HCT116 (cell line): ENCODE measurements around the gene VASN. TPM values are rescaled to one million over a fixed set of nuclear protein-coding genes. Genes with fewer than 3 reads are reported as not detected.

Source experiments
- ATAC-seq: fragments of 200-7000 bp; cut with Tn5 transposase; 2 replicates; pipeline ENCODE4 v1.9.1; 2020; ENCODE audit warnings: mild to moderate bottlenecking, moderate library complexity
- BruUV-seq: library from RNA; stranded (reverse); fragments of 400-500 nt; replicated peaks from 2 replicates; lab custom pipeline; 2021; lab: Mats Ljungman, UMichigan
- CTCF ChIA-PET: fragments of 300-600 bp; sonication (Branson Sonifier 250); formaldehyde crosslinking; loops from one replicate; lab custom pipeline; 2021; ENCODE audit warnings: antibody characterized with exemption; lab: Charles Lee
- POLR2A ChIA-PET: fragments of 300-600, 350-600 bp; sonication (Branson Sonifier 250); formaldehyde crosslinking; loops from one replicate; lab custom pipeline; 2021; ENCODE audit warnings: antibody characterized with exemption; lab: Charles Lee
- RAD21 ChIA-PET, 2 experiments: fragments of 300-600 bp; sonication (Branson Sonifier 250); formaldehyde crosslinking; loops; one replicate each; lab custom pipeline; 2023; ENCODE audit warnings: low total read pairs in 2 of 2; ENCODE audit not compliant: uncharacterized antibody in 2 of 2, unreplicated experiment in 2 of 2, low non-redundant PET in 1 of 2; lab: Charles Lee
- DNase-seq: peaks from one replicate; pipeline ENCODE4 v3.0.0-alpha.2; 2010; ENCODE audit warnings: low read depth, low spot score
- H2AFZ ChIP-seq: fragments of 200-600 bp; shearing (Covaris generic), sonication (generic); 2 replicates; pipeline ENCODE4 v1.6.1; 2017; ENCODE audit warnings: low read depth, mixed run types, mixed read lengths, antibody characterized with exemption, low read length; ENCODE audit not compliant: poor library complexity, severe bottlenecking
- H3K27ac ChIP-seq: 2 replicates; pipeline ENCODE4 v1.5.1; 2012; ENCODE audit warnings: low read depth, low read length
- H3K27me3 ChIP-seq: fragments of 200-600 bp; sonication (generic); 2 replicates; pipeline ENCODE4 v1.6.1; 2016; ENCODE audit warnings: mixed run types, low read length, mixed read lengths; ENCODE audit not compliant: insufficient read depth
- H3K36me3 ChIP-seq, 2 experiments: fragments of 200-500 bp in 1 of 2; fragments of 200-600 bp in 1 of 2; sonication (Bioruptor generic) in 1 of 2; sonication (generic) in 1 of 2; 2 replicates each; pipeline versions ENCODE4 v1.5.1 to v1.6.1; 2014 to 2016; ENCODE audit warnings: low read length in 2 of 2, inconsistent platforms in 1 of 2, mixed read lengths in 1 of 2, mixed run types in 1 of 2; ENCODE audit not compliant: insufficient read depth in 2 of 2, control insufficient read depth in 1 of 2
- H3K4me1 ChIP-seq, 2 experiments: fragments of 200-600 bp in 1 of 2; sonication (generic) in 1 of 2; 2 replicates each; pipeline versions ENCODE4 v1.5.1 to v1.6.1; 2012 to 2017; ENCODE audit warnings: low read length in 2 of 2, inconsistent platforms in 1 of 2, mild to moderate bottlenecking in 1 of 2, mixed read lengths in 1 of 2, mixed run types in 1 of 2, moderate library complexity in 1 of 2; ENCODE audit not compliant: insufficient read depth in 2 of 2, control insufficient read depth in 1 of 2
- H3K4me2 ChIP-seq: fragments of 200-600 bp; sonication (generic); 2 replicates; pipeline ENCODE4 v1.6.1; 2017; ENCODE audit warnings: mixed run types, low read length, mixed read lengths
- H3K4me3 ChIP-seq, 2 experiments: fragments of 200-600 bp in 1 of 2; sonication (generic) in 1 of 2; replicated peaks in 1 of 2; 2 replicates each; pipeline ENCODE4 v1.5.1; 2011 to 2016; ENCODE audit warnings: low read length in 2 of 2, control low read depth in 1 of 2, low read depth in 1 of 2, mild to moderate bottlenecking in 1 of 2, mixed read lengths in 1 of 2, mixed run types in 1 of 2
- H3K79me2 ChIP-seq: fragments of 200-600 bp; sonication (generic); 2 replicates; pipeline ENCODE4 v1.6.1; 2017; ENCODE audit warnings: mild to moderate bottlenecking, mixed run types, low read length, moderate library complexity, mixed read lengths; ENCODE audit not compliant: insufficient read depth
- H3K9ac ChIP-seq: fragments of 200-600 bp; sonication (generic); 2 replicates; pipeline ENCODE4 v1.6.1; 2016; ENCODE audit warnings: low read length, mixed read lengths
- H3K9me2 ChIP-seq: fragments of 200-600 bp; sonication (generic), shearing (Covaris generic); 2 replicates; pipeline ENCODE4 v1.6.1; 2017; ENCODE audit warnings: mixed run types, mild to moderate bottlenecking, moderate library complexity; ENCODE audit not compliant: insufficient read depth
- H3K9me3 ChIP-seq, 2 experiments: fragments of 200-500 bp in 1 of 2; fragments of 200-600 bp in 1 of 2; sonication (Bioruptor generic) in 1 of 2; sonication (generic) in 1 of 2; 2 replicates each; pipeline ENCODE4 v1.6.1; 2014 to 2017; ENCODE audit warnings: low read length in 2 of 2, mixed read lengths in 2 of 2, inconsistent platforms in 1 of 2, low read depth in 1 of 2, mild to moderate bottlenecking in 1 of 2, mixed run types in 1 of 2, moderate library complexity in 1 of 2; ENCODE audit not compliant: control insufficient read depth in 1 of 2, insufficient read depth in 1 of 2
- H4K20me1 ChIP-seq: fragments of 200-600 bp; sonication (generic), shearing (Covaris generic); 2 replicates; pipeline ENCODE4 v1.6.1; 2017; ENCODE audit warnings: mixed run types, mild to moderate bottlenecking, moderate library complexity; ENCODE audit not compliant: insufficient read depth
- EGR1 ChIP-seq: IDR thresholded peaks from 2 replicates; pipeline ENCODE4 v1.6.1; 2012; ENCODE audit warnings: low read depth
- ELF1 ChIP-seq: IDR thresholded peaks from 2 replicates; pipeline ENCODE4 v1.6.1; 2012; ENCODE audit warnings: low read depth, borderline replicate concordance
- EZH2 ChIP-seq: fragments of 200-600 bp; sonication (generic); IDR thresholded peaks from 2 replicates; pipeline ENCODE4 v1.6.1; 2017; ENCODE audit warnings: antibody characterized with exemption, mixed run types
- EZH2phosphoT487 ChIP-seq: fragments of 200-600 bp; IDR thresholded peaks from 2 replicates; pipeline ENCODE4 v1.6.1; 2018; ENCODE audit warnings: antibody characterized with exemption, borderline replicate concordance
- FOSL1 ChIP-seq: IDR thresholded peaks from 2 replicates; pipeline ENCODE4 v1.6.1; 2012; ENCODE audit warnings: low read depth
- JUND ChIP-seq: IDR thresholded peaks from 2 replicates; pipeline ENCODE4 v1.6.1; 2012
- POLR2A ChIP-seq: IDR thresholded peaks from 2 replicates; pipeline ENCODE4 v1.7.0; 2011; ENCODE audit warnings: borderline replicate concordance; ENCODE audit not compliant: insufficient read depth, insufficient read length; ENCODE audit errors: extremely low read depth
- POLR2AphosphoS5 ChIP-seq: IDR thresholded peaks from 2 replicates; pipeline ENCODE4 v1.6.1; 2011; ENCODE audit warnings: mild to moderate bottlenecking, low read depth, low read length, moderate library complexity
- RAD21 ChIP-seq: IDR thresholded peaks from 2 replicates; pipeline ENCODE4 v1.6.1; 2012; ENCODE audit warnings: low read depth, mild to moderate bottlenecking
- SIN3A ChIP-seq: IDR thresholded peaks from 2 replicates; pipeline ENCODE4 v1.6.1; 2012; ENCODE audit warnings: low read depth
- SP1 ChIP-seq: IDR thresholded peaks from 2 replicates; pipeline ENCODE4 v1.6.1; 2012; ENCODE audit warnings: low read depth
- TCF7L2 ChIP-seq: IDR thresholded peaks from 2 replicates; pipeline ENCODE4 v1.7.0; 2011; ENCODE audit warnings: borderline replicate concordance, inconsistent platforms; ENCODE audit not compliant: insufficient read depth, insufficient read length; ENCODE audit errors: extremely low read depth
- YY1 ChIP-seq: IDR thresholded peaks from 2 replicates; pipeline ENCODE4 v1.6.1; 2011; ENCODE audit warnings: low read length, low read depth, moderate library complexity, mild to moderate bottlenecking; ENCODE audit not compliant: insufficient replicate concordance; ENCODE audit errors: extremely low read depth
- ZFX ChIP-seq: fragments of 450-650 bp; IDR thresholded peaks from 2 replicates; pipeline ENCODE4 v1.6.1; 2017
- intact Hi-C: fragments of 100-400 bp; cut with micrococcal nuclease; formaldehyde crosslinking; loops from 2 replicates; pipeline ENCODE4 v1.10.0; 2022
- total RNA-seq: library from RNA; stranded (reverse); gene quantifications from one replicate; pipeline ENCODE4 v1.2.1, GENCODE V29; 2021; ENCODE audit not compliant: unreplicated experiment
- TF ChIP-seq, protein P1 (sequence below): IDR thresholded peaks from 2 replicates; pipeline ENCODE4 v1.6.1; 2012
- TF ChIP-seq, protein P2 (sequence below): IDR thresholded peaks from 2 replicates; pipeline ENCODE4 v1.6.1; 2011; ENCODE audit warnings: mild to moderate bottlenecking, low read length, moderate library complexity; ENCODE audit not compliant: insufficient replicate concordance; ENCODE audit errors: extremely low read depth

Gene VASN
- total RNA-seq, 1 experiment from 2014 or later: 6.3 TPM

DNA sequence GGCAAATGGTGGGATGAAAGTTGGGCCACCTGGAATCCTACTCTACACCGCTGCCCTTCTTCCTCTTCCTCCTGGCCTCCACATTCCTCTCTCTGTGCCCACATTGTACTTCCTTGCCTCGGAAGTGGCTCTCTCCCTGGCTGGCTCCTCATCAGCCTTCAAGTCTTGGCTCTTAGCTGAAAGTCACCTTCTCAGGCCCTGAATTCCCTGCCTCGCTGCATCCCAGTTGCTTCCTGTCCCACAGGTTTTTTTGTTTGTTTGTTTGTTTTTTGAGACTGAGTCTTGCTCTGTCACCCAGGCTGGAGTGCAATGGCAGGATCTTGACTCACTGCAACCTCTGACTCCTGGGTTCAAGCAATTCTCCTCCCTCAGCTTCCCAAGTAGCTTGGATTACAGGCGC, 18.0 kb upstream of the VASN start:
- CTCF ChIA-PET: no interaction called here
- Histone ChIP-seq H3K27me3 (no peaks in the 10 kb centered on the region), H3K36me3 (peaks cover 0 to 5% of the 10 kb centered on the region in 2 experiments; a peak in 2 of 4 replicates), H3K4me3 (no peak overlapping the region), H3K9me3 (no peaks in the 10 kb centered on the region), H3K4me2 (no peak overlapping the region), H4K20me1 (no peaks in the 10 kb centered on the region), H3K9me2 (no peaks in the 10 kb centered on the region)
- intact Hi-C loops: no loop called here
- POLR2A ChIA-PET: no interaction called here
- BruUV-seq: no TSS peak
- no peak for DNase-seq
- ATAC-seq: no peak
- TF ChIP-seq SIN3A (no peak), POLR2AphosphoS5 (no peak), SP1 (no peak), ELF1 (no peak), RAD21 (no peak)
- TF ChIP-seq, all 23 proteins: peak for 0
- Histone ChIP-seq H3K4me1 (peaks cover 7 to 19% of the 10 kb centered on the region in 2 experiments), H3K27ac (no peak overlapping the region), H2AFZ (no peak overlapping the region), H3K79me2 (peaks cover 24% of the 10 kb centered on the region), H3K9ac (no peak overlapping the region)
- RAD21 ChIA-PET: no interaction called here

DNA sequence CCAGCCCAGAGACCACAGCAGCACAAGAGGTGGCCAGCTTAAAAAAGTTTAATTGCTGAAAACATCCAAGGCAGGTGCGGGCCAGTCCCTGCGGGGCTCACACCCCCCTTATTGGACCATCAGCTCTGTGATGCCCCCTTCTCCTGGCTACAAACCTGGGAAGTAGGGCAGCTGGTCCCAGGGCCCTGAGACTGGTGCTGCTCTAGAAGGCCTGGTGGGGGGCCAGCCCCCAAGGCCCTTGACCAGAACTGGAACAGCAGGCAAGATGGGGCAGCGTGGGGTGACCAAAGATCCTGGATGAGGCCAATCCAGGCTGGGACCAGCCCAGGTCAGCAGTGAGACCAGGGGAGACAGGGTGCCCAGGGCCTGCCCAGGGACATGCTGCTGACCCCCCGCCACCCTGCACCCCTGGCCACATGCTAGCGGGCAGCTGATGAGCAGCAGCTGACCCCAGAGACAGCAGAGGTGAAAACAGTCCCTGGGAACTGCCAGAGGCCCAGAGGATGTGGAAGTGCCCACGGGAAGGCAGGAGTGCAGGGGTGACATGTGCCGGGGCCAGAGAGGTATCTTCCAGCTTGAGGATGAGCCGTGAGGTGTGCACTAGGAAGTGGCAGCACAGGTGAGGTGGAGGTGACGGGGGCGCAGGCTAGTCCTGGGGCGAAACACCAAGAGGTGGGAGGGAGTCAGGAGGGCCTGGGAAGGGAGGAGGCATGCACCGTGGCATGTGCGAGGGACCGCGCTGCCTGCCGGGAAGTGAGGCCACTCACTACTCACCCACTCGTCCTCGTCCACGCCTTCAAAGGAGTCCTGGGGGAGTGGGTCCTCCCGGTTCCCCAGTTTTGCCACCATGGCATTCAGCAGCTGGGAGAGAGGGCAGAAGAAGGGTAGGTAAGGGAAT, 16.9 kb upstream of the VASN start:
- no peaks in the 10 kb centered on the region for H4K20me1 ChIP-seq
- peaks cover 14% of the 10 kb centered on the region for H3K79me2 ChIP-seq
- intact Hi-C loops: no loop called here
- ATAC-seq (no peak), DNase-seq (no peak)
- no peaks in the 10 kb centered on the region for H3K9me2 ChIP-seq
- POLR2A ChIA-PET: no interaction called here
- H3K9me3 ChIP-seq: no peaks in the 10 kb centered on the region
- peaks cover 0 to under 1% of the 10 kb centered on the region in 2 experiments; a peak in 2 of 4 replicates for H3K36me3 ChIP-seq
- H3K9ac ChIP-seq: no peak overlapping the region
- BruUV-seq: no TSS peak
- H3K27me3 ChIP-seq: no peaks in the 10 kb centered on the region
- H3K4me3 ChIP-seq: no peak overlapping the region
- H3K4me1 ChIP-seq: peaks cover 4 to 13% of the 10 kb centered on the region in 2 experiments
- no peak overlapping the region for H3K27ac ChIP-seq
- no peak overlapping the region for H2AFZ ChIP-seq
- CTCF ChIA-PET: no interaction called here
- RAD21 ChIA-PET: no interaction called here
- no peak overlapping the region for H3K4me2 ChIP-seq
- TF ChIP-seq EGR1 (no peak), RAD21 (no peak), FOSL1 (no peak), ELF1 (no peak), YY1 (no peak), EZH2 (no peak), POLR2A (no peak), JUND (no peak), ZFX (no peak), TCF7L2 (no peak), EZH2phosphoT487 (no peak)
- TF ChIP-seq, protein P1, sequence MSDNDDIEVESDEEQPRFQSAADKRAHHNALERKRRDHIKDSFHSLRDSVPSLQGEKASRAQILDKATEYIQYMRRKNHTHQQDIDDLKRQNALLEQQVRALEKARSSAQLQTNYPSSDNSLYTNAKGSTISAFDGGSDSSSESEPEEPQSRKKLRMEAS: no peak
- TF ChIP-seq, protein P2, sequence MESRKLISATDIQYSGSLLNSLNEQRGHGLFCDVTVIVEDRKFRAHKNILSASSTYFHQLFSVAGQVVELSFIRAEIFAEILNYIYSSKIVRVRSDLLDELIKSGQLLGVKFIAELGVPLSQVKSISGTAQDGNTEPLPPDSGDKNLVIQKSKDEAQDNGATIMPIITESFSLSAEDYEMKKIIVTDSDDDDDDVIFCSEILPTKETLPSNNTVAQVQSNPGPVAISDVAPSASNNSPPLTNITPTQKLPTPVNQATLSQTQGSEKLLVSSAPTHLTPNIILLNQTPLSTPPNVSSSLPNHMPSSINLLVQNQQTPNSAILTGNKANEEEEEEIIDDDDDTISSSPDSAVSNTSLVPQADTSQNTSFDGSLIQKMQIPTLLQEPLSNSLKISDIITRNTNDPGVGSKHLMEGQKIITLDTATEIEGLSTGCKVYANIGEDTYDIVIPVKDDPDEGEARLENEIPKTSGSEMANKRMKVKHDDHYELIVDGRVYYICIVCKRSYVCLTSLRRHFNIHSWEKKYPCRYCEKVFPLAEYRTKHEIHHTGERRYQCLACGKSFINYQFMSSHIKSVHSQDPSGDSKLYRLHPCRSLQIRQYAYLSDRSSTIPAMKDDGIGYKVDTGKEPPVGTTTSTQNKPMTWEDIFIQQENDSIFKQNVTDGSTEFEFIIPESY: no peak
